Liver (tissue), 10 donors: Measurements from ENCODE around the gene AP2A2. TPM values are rescaled to one million over a fixed set of nuclear protein-coding genes. Genes with fewer than 3 reads are reported as not detected.

Experiments
- DNase-seq: peaks from one replicate; pipeline ENCODE4 v3.0.0-alpha.2; 2017; ENCODE audit warnings: low spot score
- H3K27ac ChIP-seq, 2 donors: one replicate each; pipeline ENCODE4 v1.7.0; 2013; ENCODE audit warnings: inconsistent platforms in 2 of 2, low read length in 2 of 2, control low read depth in 1 of 2, low read depth in 1 of 2, mild to moderate bottlenecking in 1 of 2
- H3K27me3 ChIP-seq, 4 donors: one replicate each; pipeline versions ENCODE4 v1.6.1 to v1.7.0; 2013; ENCODE audit warnings: low read length in 3 of 4, inconsistent platforms in 1 of 4, mild to moderate bottlenecking in 1 of 4, moderate library complexity in 1 of 4; ENCODE audit not compliant: control insufficient read depth in 4 of 4, insufficient read depth in 4 of 4
- H3K36me3 ChIP-seq, 4 donors: one replicate each; pipeline versions ENCODE4 v1.6.1 to v1.7.0; 2013; ENCODE audit warnings: low read length in 3 of 4, mild to moderate bottlenecking in 3 of 4, low read depth in 1 of 4, moderate library complexity in 1 of 4; ENCODE audit not compliant: control insufficient read depth in 4 of 4, insufficient read depth in 3 of 4
- H3K4me1 ChIP-seq, 4 donors: one replicate each; pipeline versions ENCODE4 v1.6.1 to v1.7.0; 2013; ENCODE audit warnings: low read length in 3 of 4, mild to moderate bottlenecking in 3 of 4, moderate library complexity in 1 of 4; ENCODE audit not compliant: control insufficient read depth in 4 of 4, insufficient read depth in 4 of 4
- H3K4me3 ChIP-seq, 3 donors: one replicate each; pipeline versions ENCODE4 v1.6.1 to v1.7.0; 2013; ENCODE audit warnings: low read length in 3 of 3, control low read depth in 1 of 3, low read depth in 1 of 3, mild to moderate bottlenecking in 1 of 3
- H3K9ac ChIP-seq, 2 donors: one replicate each; pipeline ENCODE4 v1.7.0; 2013; ENCODE audit warnings: low read length in 2 of 2, mild to moderate bottlenecking in 2 of 2, moderate library complexity in 2 of 2, control low read depth in 1 of 2, low read depth in 1 of 2
- H3K9me3 ChIP-seq, 4 donors: one replicate each; pipeline versions ENCODE4 v1.6.1 to v1.7.0; 2013; ENCODE audit warnings: low read length in 3 of 4; ENCODE audit not compliant: control insufficient read depth in 4 of 4
- EGR1 ChIP-seq, 2 donors: IDR thresholded peaks; 2 replicates each; pipeline ENCODE4 v1.6.1; 2016 to 2018; ENCODE audit warnings: antibody characterized with exemption in 2 of 2, low read depth in 2 of 2
- FOXA1 ChIP-seq: IDR thresholded peaks from 2 replicates; pipeline ENCODE4 v1.6.1; 2016; ENCODE audit warnings: antibody characterized with exemption
- FOXA2 ChIP-seq: IDR thresholded peaks from 2 replicates; pipeline ENCODE4 v1.6.1; 2016; ENCODE audit warnings: antibody characterized with exemption
- GABPA ChIP-seq, 2 donors: IDR thresholded peaks in 1 of 2; conservative IDR thresholded peaks in 1 of 2; 2 replicates each; pipeline ENCODE4 v1.6.1; 2016; ENCODE audit warnings: antibody characterized with exemption in 2 of 2, mild to moderate bottlenecking in 1 of 2, moderate library complexity in 1 of 2
- HNF4A ChIP-seq, 2 donors: conservative IDR thresholded peaks; 2 replicates each; pipeline ENCODE4 v1.6.1; 2016; ENCODE audit warnings: antibody characterized with exemption in 2 of 2, mild to moderate bottlenecking in 2 of 2
- HNF4G ChIP-seq: IDR thresholded peaks from 2 replicates; pipeline ENCODE4 v1.6.1; 2016; ENCODE audit warnings: antibody characterized with exemption
- JUND ChIP-seq, 2 donors: IDR thresholded peaks; 2 replicates each; pipeline ENCODE4 v1.6.1; 2016; ENCODE audit warnings: antibody characterized with exemption in 2 of 2
- NR2F2 ChIP-seq: IDR thresholded peaks from 2 replicates; pipeline ENCODE4 v1.6.1; 2016; ENCODE audit warnings: antibody characterized with exemption
- RAD21 ChIP-seq, 2 donors: IDR thresholded peaks; 2 replicates each; pipeline ENCODE4 v1.6.1; 2016; ENCODE audit warnings: antibody characterized with exemption in 2 of 2, mild to moderate bottlenecking in 2 of 2
- SP1 ChIP-seq: IDR thresholded peaks from 2 replicates; pipeline ENCODE4 v1.6.1; 2018; ENCODE audit warnings: antibody characterized with exemption, mild to moderate bottlenecking
- TAF1 ChIP-seq: conservative IDR thresholded peaks from 2 replicates; pipeline ENCODE4 v1.6.1; 2016; ENCODE audit warnings: antibody characterized with exemption, mild to moderate bottlenecking
- YY1 ChIP-seq: IDR thresholded peaks from 2 replicates; pipeline ENCODE4 v1.6.1; 2016; ENCODE audit warnings: antibody characterized with exemption, mild to moderate bottlenecking
- WGBS: extraction: QIAGEN DNeasy Blood & Tissue Kit; methylation state at CpG from one replicate; pipeline ENCODE4 v1.1.7; 2013; 5-methylcytosine and 5-hydroxymethylcytosine counted together
- polyA plus RNA-seq, 2 donors: library from polyadenylated mRNA; stranded (reverse) in 1 of 2; unstranded in 1 of 2; fragments of 200-250 nt in 1 of 2; fragments of >200 nt in 1 of 2; fragmentation: Nextera tagmentation in 1 of 2; extraction: Ambion mirVana in 1 of 2; gene quantifications; one replicate each; pipeline versions ENCODE4 v1.2.1 to v1.2.3, GENCODE V29; 2013 to 2015
- small RNA-seq: library from RNA; depleted of rRNA; stranded (forward); fragments of <200 nt; gene quantifications from one replicate; pipeline ENCODE3, GENCODE V24; 2014
- total RNA-seq, 2 donors: library from RNA; depleted of rRNA; stranded (reverse); fragments of >200 nt; gene quantifications; one replicate each; pipeline ENCODE4 v1.2.3, GENCODE V29; 2014
- TF ChIP-seq, protein P1 (sequence below): fragments of 150-350 bp; IDR thresholded peaks from 2 replicates; pipeline ENCODE4 v1.5.1; 2017; ENCODE audit warnings: improper control_type of control experiment, low read depth, low read length; ENCODE audit not compliant: missing input control
- TF ChIP-seq, protein P2 (sequence below): IDR thresholded peaks from 2 replicates; pipeline ENCODE4 v1.6.1; 2016; ENCODE audit warnings: antibody characterized with exemption
- TF ChIP-seq, protein P3 (sequence below): IDR thresholded peaks from 2 replicates; pipeline ENCODE4 v1.6.1; 2016; ENCODE audit warnings: antibody characterized with exemption
- donor health status: healthy.
- donor health status: healthy.
- donor health status: healthy.
- donor health status: healthy.
- donor health status: healthy.

The AP2A2 gene
- total and polyA plus RNA-seq, 4 donors: 20.5 to 39.7 (median 23.8) TPM

DNA sequence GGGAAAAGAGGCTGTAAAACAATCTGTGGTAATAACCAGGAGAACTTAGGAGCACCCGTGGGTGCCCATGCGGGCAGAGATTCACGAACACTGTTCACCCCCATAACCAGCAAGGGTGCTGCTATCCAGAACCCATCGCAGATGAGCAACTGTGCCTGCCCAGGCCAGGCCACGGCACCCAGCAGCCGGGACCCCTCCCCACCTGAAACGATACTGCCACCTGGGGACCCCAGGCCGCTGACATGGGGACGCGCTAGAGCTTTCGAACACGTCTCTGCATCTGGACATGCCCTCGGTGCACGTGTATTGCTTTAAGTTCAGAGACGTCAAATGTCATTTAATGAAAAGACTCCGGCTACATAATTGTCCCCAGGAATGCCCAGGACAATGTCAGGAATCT, 134.7 kb downstream of the AP2A2 start:
- DNase-seq: no peak
- Histone ChIP-seq H3K27ac (no peak overlapping the region), H3K36me3 (no peaks in the 10 kb centered on the region), H3K27me3 (no peaks in the 10 kb centered on the region), H3K9me3 (peaks cover 2 to 3% (median 2%) of the 10 kb centered on the region in 4 donors), H3K4me1 (no peaks in the 10 kb centered on the region), H3K9ac (no peak overlapping the region), H3K4me3 (no peak overlapping the region)
- 85% methylated on average over 16 of the region's 16 CpGs for WGBS
- no peak for TF ChIP-seq SP1
- TF ChIP-seq, protein P1, sequence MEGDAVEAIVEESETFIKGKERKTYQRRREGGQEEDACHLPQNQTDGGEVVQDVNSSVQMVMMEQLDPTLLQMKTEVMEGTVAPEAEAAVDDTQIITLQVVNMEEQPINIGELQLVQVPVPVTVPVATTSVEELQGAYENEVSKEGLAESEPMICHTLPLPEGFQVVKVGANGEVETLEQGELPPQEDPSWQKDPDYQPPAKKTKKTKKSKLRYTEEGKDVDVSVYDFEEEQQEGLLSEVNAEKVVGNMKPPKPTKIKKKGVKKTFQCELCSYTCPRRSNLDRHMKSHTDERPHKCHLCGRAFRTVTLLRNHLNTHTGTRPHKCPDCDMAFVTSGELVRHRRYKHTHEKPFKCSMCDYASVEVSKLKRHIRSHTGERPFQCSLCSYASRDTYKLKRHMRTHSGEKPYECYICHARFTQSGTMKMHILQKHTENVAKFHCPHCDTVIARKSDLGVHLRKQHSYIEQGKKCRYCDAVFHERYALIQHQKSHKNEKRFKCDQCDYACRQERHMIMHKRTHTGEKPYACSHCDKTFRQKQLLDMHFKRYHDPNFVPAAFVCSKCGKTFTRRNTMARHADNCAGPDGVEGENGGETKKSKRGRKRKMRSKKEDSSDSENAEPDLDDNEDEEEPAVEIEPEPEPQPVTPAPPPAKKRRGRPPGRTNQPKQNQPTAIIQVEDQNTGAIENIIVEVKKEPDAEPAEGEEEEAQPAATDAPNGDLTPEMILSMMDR: no peak
- TF ChIP-seq EGR1 (IDR thresholded peaks at IDR 0.05; ENCODE audit: low read depth in 2 of 2): no peak
- TF ChIP-seq YY1: no peak
- TF ChIP-seq HNF4G: no peak
- TF ChIP-seq TAF1: no peak
- TF ChIP-seq HNF4A (conservative IDR thresholded peaks at IDR 0.05): no peak
- TF ChIP-seq FOXA1: no peak
- TF ChIP-seq RAD21 (IDR thresholded peaks at IDR 0.05): no peak
- no peak for TF ChIP-seq NR2F2
- TF ChIP-seq, protein P2, sequence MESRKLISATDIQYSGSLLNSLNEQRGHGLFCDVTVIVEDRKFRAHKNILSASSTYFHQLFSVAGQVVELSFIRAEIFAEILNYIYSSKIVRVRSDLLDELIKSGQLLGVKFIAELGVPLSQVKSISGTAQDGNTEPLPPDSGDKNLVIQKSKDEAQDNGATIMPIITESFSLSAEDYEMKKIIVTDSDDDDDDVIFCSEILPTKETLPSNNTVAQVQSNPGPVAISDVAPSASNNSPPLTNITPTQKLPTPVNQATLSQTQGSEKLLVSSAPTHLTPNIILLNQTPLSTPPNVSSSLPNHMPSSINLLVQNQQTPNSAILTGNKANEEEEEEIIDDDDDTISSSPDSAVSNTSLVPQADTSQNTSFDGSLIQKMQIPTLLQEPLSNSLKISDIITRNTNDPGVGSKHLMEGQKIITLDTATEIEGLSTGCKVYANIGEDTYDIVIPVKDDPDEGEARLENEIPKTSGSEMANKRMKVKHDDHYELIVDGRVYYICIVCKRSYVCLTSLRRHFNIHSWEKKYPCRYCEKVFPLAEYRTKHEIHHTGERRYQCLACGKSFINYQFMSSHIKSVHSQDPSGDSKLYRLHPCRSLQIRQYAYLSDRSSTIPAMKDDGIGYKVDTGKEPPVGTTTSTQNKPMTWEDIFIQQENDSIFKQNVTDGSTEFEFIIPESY: no peak
- TF ChIP-seq JUND (IDR thresholded peaks at IDR 0.05): no peak
- no peak for TF ChIP-seq GABPA (IDR thresholded peaks at IDR 0.05 in 1 of 2, conservative IDR thresholded peaks at IDR 0.05 in 1 of 2)
- TF ChIP-seq, protein P3, sequence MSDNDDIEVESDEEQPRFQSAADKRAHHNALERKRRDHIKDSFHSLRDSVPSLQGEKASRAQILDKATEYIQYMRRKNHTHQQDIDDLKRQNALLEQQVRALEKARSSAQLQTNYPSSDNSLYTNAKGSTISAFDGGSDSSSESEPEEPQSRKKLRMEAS: no peak
- TF ChIP-seq FOXA2: no peak

DNA sequence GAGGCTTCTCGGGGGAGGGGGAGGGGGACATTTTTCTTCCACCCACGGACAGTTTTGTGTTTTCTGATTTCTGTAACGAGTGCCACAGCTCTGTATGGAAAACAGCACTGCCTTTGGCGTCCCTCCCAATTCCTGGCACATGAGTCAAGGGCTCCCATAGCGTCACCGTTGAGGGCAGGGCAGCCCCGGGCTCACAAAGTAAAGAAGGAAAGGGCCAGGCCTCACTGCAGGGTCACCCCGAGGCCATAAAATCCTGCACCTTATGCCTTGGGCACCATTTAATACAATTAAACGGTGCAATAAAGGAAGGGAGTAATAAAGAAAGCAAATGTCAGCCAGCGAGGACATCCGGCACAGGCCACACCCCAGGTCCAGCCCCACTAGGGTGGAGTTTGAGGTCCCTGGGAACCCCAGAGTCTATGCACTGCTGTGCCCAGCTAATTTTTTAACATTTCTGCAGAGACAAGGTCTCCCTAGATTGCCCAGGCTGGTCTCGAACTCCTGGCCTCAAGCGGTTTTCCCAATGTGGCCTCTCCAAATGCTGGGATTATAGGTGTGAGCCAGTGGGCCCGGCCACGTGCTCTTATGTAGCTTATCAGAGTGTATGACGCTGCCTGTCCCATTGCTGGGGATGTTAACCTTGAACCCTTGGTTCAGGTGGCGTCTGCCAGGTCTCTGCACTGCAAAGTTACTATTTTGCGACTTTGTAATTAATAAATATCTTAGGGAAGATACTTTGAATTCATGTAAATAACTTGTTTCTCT, 135.4 kb downstream of the AP2A2 start:
- H3K9ac ChIP-seq: no peak overlapping the region
- no peak for DNase-seq

More for the DNA sequence above, 135.4 kb downstream of the AP2A2 start:
- Histone ChIP-seq H3K4me1 (no peaks in the 10 kb centered on the region), H3K4me3 (no peak overlapping the region), H3K27me3 (no peaks in the 10 kb centered on the region), H3K36me3 (no peaks in the 10 kb centered on the region), H3K27ac (no peak overlapping the region), H3K9me3 (peaks cover 2 to 3% (median 2%) of the 10 kb centered on the region in 4 donors)
- 76% methylated on average over 18 of the region's 18 CpGs for WGBS
- no peak for TF ChIP-seq TAF1

Small RNA genes lying within 50 kb of the gene (small RNA-seq; reads per million reads assigned to genes)
- not detected for gene RNU6-1025P

Other genes starting within 250 kb of the AP2A2 start
- 10 to 100 TPM in 1 of 2 donors, 1 to 10 TPM in 1; 9.6 to 11.4 TPM for gene DEAF1, start 230.6 kb upstream of the AP2A2 start, total RNA-seq
- gene DEAF1, start 230.6 kb upstream of the AP2A2 start, polyA plus RNA-seq: 10 to 100 TPM in 1 of 2 donors, 1 to 10 TPM in 1; 7.0 to 10.5 TPM
- 10 to 100 TPM in 1 of 2 donors, 1 to 10 TPM in 1; 5.1 to 11.1 TPM for gene TMEM80, start 230.1 kb upstream of the AP2A2 start, total RNA-seq
- gene TMEM80, start 230.1 kb upstream of the AP2A2 start, polyA plus RNA-seq: 10 to 100 TPM in 1 of 2 donors, 1 to 10 TPM in 1; 5.3 to 12.4 TPM
- 100 to 1,000 TPM in 1 of 2 donors, 10 to 100 TPM in 1; 24.4 to 138 TPM for gene EPS8L2, start 219.6 kb upstream of the AP2A2 start, total RNA-seq
- 10 to 100 TPM; 62.2 to 63.2 TPM for gene EPS8L2, start 219.6 kb upstream of the AP2A2 start, polyA plus RNA-seq
- 100 to 1,000 TPM in 1 of 2 donors, 10 to 100 TPM in 1; 72.5 to 181 TPM for gene TALDO1, start 178.4 kb upstream of the AP2A2 start, total RNA-seq
- 100 to 1,000 TPM; 123 to 133 TPM for gene TALDO1, start 178.4 kb upstream of the AP2A2 start, polyA plus RNA-seq
- gene GATD1, start 148.4 kb upstream of the AP2A2 start, total RNA-seq: 10 to 100 TPM; 26.3 to 37.2 TPM
- 10 to 100 TPM; 22.7 to 23.0 TPM for gene GATD1, start 148.4 kb upstream of the AP2A2 start, polyA plus RNA-seq
- gene CEND1, start 135.8 kb upstream of the AP2A2 start, total RNA-seq: not detected
- not detected for gene CEND1, start 135.8 kb upstream of the AP2A2 start, polyA plus RNA-seq
- 10 to 100 TPM in 1 of 2 donors, 1 to 10 TPM in 1; 5.3 to 15.1 TPM for gene SLC25A22, start 127.6 kb upstream of the AP2A2 start, total RNA-seq
- gene SLC25A22, start 127.6 kb upstream of the AP2A2 start, polyA plus RNA-seq: 10 to 100 TPM in 1 of 2 donors, 1 to 10 TPM in 1; 9.0 to 26.8 TPM
- gene PIDD1, start 120.6 kb upstream of the AP2A2 start, total RNA-seq: 10 to 100 TPM in 1 of 2 donors, 1 to 10 TPM in 1; 7.8 to 10.4 TPM
- gene PIDD1, start 120.6 kb upstream of the AP2A2 start, polyA plus RNA-seq: 1 to 10 TPM; 6.4 to 7.3 TPM
- gene RPLP2, start 115.9 kb upstream of the AP2A2 start, total RNA-seq: 100 to 1,000 TPM in 1 of 2 donors, 10 to 100 TPM in 1; 59.8 to 297 TPM
- gene RPLP2, start 115.9 kb upstream of the AP2A2 start, polyA plus RNA-seq: 100 to 1,000 TPM; 273 to 476 TPM
- 10 to 100 TPM; 13.7 to 29.1 TPM for gene PNPLA2, start 107.0 kb upstream of the AP2A2 start, total RNA-seq
- gene PNPLA2, start 107.0 kb upstream of the AP2A2 start, polyA plus RNA-seq: 10 to 100 TPM; 25.3 to 58.9 TPM
- gene CRACR2B, start 98.0 kb upstream of the AP2A2 start, total RNA-seq: 1 to 10 TPM in 1 of 2 donors, under 1 TPM in 1; 0.14 to 2.8 TPM
- gene CRACR2B, start 98.0 kb upstream of the AP2A2 start, polyA plus RNA-seq: 1 to 10 TPM; 1.6 to 2.9 TPM
- 100 to 1,000 TPM in 1 of 2 donors, 10 to 100 TPM in 1; 31.6 to 127 TPM for gene CD151, start 92.9 kb upstream of the AP2A2 start, total RNA-seq
- 100 to 1,000 TPM; 121 to 264 TPM for gene CD151, start 92.9 kb upstream of the AP2A2 start, polyA plus RNA-seq
- gene POLR2L, start 83.3 kb upstream of the AP2A2 start, total RNA-seq: 10 to 100 TPM; 28.1 to 60.4 TPM
- gene POLR2L, start 83.3 kb upstream of the AP2A2 start, polyA plus RNA-seq: 100 to 1,000 TPM; 152 to 230 TPM
- gene TSPAN4, start 83.0 kb upstream of the AP2A2 start, total RNA-seq: 10 to 100 TPM; 25.2 to 35.6 TPM
- gene TSPAN4, start 83.0 kb upstream of the AP2A2 start, polyA plus RNA-seq: 10 to 100 TPM; 16.5 to 38.1 TPM
- gene CHID1, start 15.1 kb upstream of the AP2A2 start, total RNA-seq: 10 to 100 TPM; 39.5 to 67.1 TPM
- gene CHID1, start 15.1 kb upstream of the AP2A2 start, polyA plus RNA-seq: 10 to 100 TPM; 51.1 to 68.8 TPM
- under 1 TPM; 0.05 to 0.25 TPM for gene MUC6, start 110.8 kb downstream of the AP2A2 start, total RNA-seq
- gene MUC6, start 110.8 kb downstream of the AP2A2 start, polyA plus RNA-seq: under 1 TPM; 0.12 to 0.54 TPM
- not detected for gene MUC2, start 149.0 kb downstream of the AP2A2 start, total RNA-seq
- gene MUC2, start 149.0 kb downstream of the AP2A2 start, polyA plus RNA-seq: under 1 TPM in 1 of 2 donors, not detected in 1; under 0.01 TPM
- not detected for gene MUC5AC, start 232.1 kb downstream of the AP2A2 start, total RNA-seq
- gene MUC5AC, start 232.1 kb downstream of the AP2A2 start, polyA plus RNA-seq: not detected